HL-60 (cell line): ENCODE data around the gene NR1D2.

ENCODE experiments used
- DNase-seq, 2 experiments: peaks; one replicate each; pipeline ENCODE4 v3.0.0-alpha.2; 2010 to 2020; ENCODE audit warnings: low read depth in 1 of 2, low spot score in 1 of 2
- H3K27ac ChIP-seq: fragments of 250-450 bp; sonication (Bioruptor Pico); replicated peaks from 2 replicates; pipeline ENCODE4 v1.5.1; 2020; ENCODE audit warnings: mild to moderate bottlenecking, moderate library complexity
- H3K27me3 ChIP-seq: fragments of 250-450 bp; sonication (Bioruptor Pico); 2 replicates; pipeline ENCODE4 v1.5.1; 2021; ENCODE audit warnings: mild to moderate bottlenecking, moderate library complexity; ENCODE audit not compliant: insufficient read depth, poor library complexity, severe bottlenecking
- H3K4me3 ChIP-seq: replicated peaks from 2 replicates; pipeline ENCODE4 v1.5.1; 2011; ENCODE audit warnings: mild to moderate bottlenecking, control low read depth, low read length; ENCODE audit not compliant: insufficient read depth
- GABPA ChIP-seq: IDR thresholded peaks from 2 replicates; pipeline ENCODE4 v1.6.1; 2012; ENCODE audit warnings: low read depth
- POLR2AphosphoS5 ChIP-seq: IDR thresholded peaks from 2 replicates; pipeline ENCODE4 v1.6.1; 2012; ENCODE audit warnings: low read depth
- REST ChIP-seq: IDR thresholded peaks from 2 replicates; pipeline ENCODE4 v1.6.1; 2012; ENCODE audit warnings: low read depth; ENCODE audit not compliant: insufficient replicate concordance
- SPI1 ChIP-seq: IDR thresholded peaks from 2 replicates; pipeline ENCODE4 v1.6.1; 2012; ENCODE audit warnings: low read depth, mild to moderate bottlenecking, borderline replicate concordance
- TF ChIP-seq, protein P1 (sequence below): IDR thresholded peaks from one replicate; pipeline ENCODE4 v1.5.1; 2011; ENCODE audit warnings: low read length, control low read depth, inconsistent platforms; ENCODE audit not compliant: insufficient read depth

NR1D2 gene

GRCh38 chr3:23971684-23972083, 26.6 kb downstream of the NR1D2 start:
- Histone ChIP-seq H3K27me3 (no peaks in the 10 kb centered on the region), H3K4me3 (no peak overlapping the region), H3K27ac (no peak overlapping the region)
- no peak for DNase-seq
- TF ChIP-seq SPI1 (no peak), REST (no peak), POLR2AphosphoS5 (no peak), GABPA (no peak)
- TF ChIP-seq, protein P1, sequence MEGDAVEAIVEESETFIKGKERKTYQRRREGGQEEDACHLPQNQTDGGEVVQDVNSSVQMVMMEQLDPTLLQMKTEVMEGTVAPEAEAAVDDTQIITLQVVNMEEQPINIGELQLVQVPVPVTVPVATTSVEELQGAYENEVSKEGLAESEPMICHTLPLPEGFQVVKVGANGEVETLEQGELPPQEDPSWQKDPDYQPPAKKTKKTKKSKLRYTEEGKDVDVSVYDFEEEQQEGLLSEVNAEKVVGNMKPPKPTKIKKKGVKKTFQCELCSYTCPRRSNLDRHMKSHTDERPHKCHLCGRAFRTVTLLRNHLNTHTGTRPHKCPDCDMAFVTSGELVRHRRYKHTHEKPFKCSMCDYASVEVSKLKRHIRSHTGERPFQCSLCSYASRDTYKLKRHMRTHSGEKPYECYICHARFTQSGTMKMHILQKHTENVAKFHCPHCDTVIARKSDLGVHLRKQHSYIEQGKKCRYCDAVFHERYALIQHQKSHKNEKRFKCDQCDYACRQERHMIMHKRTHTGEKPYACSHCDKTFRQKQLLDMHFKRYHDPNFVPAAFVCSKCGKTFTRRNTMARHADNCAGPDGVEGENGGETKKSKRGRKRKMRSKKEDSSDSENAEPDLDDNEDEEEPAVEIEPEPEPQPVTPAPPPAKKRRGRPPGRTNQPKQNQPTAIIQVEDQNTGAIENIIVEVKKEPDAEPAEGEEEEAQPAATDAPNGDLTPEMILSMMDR, result no peak

DNA sequence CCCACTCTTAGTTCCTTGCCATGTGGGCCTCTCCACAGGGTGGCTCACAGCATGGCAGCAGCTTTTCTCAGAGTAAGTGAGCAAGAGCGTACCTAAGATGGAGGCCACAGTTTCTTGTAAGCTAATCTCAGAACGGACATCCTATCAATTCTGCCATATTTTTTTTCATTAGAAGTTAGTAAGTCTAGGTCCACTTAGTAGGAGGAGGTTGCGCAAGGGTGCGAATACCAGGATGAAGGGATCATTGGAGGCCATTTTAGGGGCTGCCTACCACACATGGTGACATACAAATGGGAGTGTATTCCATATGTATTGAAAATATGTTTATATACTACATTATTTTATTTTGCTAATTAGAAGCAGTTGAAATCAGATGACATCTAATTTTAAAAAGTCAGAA, 31.5 kb downstream of the NR1D2 start:
- TF ChIP-seq, protein P1, result no peak
- no peak for TF ChIP-seq SPI1
- no peak for TF ChIP-seq POLR2AphosphoS5
- TF ChIP-seq GABPA, result no peak
- TF ChIP-seq REST, result no peak
- H3K4me3 ChIP-seq, result no peak overlapping the region
- DNase-seq, result no peak
- H3K27ac ChIP-seq, result no peak overlapping the region
- no peaks in the 10 kb centered on the region for H3K27me3 ChIP-seq

DNA sequence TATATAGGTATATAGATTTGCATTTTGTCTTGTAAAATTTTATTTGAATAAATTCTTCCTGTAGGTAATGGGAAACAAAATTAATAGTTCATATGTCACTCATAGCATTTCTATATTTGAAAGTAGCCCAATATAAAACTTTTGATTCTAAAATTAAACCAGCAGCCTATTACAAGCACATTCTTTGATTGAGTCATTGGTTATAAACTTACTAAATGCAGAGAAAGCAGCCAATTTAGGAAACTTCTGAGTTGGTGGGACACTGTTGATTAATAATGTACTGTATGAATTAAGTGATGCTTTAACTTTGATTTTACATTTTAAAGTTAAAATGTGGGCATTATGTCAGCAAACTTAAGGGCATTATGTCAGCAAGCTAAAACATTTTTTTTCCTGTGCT, 34.5 kb downstream of the NR1D2 start:
- no peak for DNase-seq
- H3K4me3 ChIP-seq, result no peak overlapping the region
- H3K27ac ChIP-seq, result no peak overlapping the region
- H3K27me3 ChIP-seq, result no peaks in the 10 kb centered on the region
- TF ChIP-seq SPI1 (no peak), REST (no peak), POLR2AphosphoS5 (no peak), GABPA (no peak)
- TF ChIP-seq, protein P1, result no peak
